Activated CD8-positive, alpha-beta memory T cell treated with anti-CD3 and anti-CD28 coated beads, Interleukin-2, amount 50 U/mL, for 24 hours (primary cell): Measurements from ENCODE around the gene FARP1.

ENCODE experiments used
- DNase-seq: peaks from one replicate; pipeline ENCODE4 v3.0.0-alpha.2; 2020; ENCODE audit errors: extremely low read depth

Gene FARP1

GRCh38 chr13:98308086-98308911, 165.4 kb downstream of the FARP1 start:
- no peak for DNase-seq

- DNase-seq: no peak
Measured at GRCh38 chr13:98309569-98310335, 166.9 kb downstream of the FARP1 start.

- DNase-seq: no peak
Measured at GRCh38 chr13:98310485-98311199, 167.7 kb downstream of the FARP1 start.

- DNase-seq: no peak
Measured at GRCh38 chr13:98311200-98311548, 168.3 kb downstream of the FARP1 start.

- no peak for DNase-seq
Measured at GRCh38 chr13:98312606-98313005, 169.7 kb downstream of the FARP1 start.

- DNase-seq: no peak
Measured at GRCh38 chr13:98313023-98313921, 170.4 kb downstream of the FARP1 start.

- DNase-seq: no peak
Measured at GRCh38 chr13:98313922-98314292, 171.0 kb downstream of the FARP1 start.

- DNase-seq: no peak
Measured at GRCh38 chr13:98315466-98315865, 172.6 kb downstream of the FARP1 start.

- no peak for DNase-seq
Measured at GRCh38 chr13:98315902-98316301, 173.0 kb downstream of the FARP1 start.

GRCh38 chr13:98317573-98318171, 174.8 kb downstream of the FARP1 start:
- DNase-seq: no peak

GRCh38 chr13:98318263-98318878, 175.5 kb downstream of the FARP1 start:
- no peak for DNase-seq

GRCh38 chr13:98320561-98321105, 177.7 kb downstream of the FARP1 start:
- no peak for DNase-seq

- DNase-seq: no peak
Measured at GRCh38 chr13:98321395-98321794, 178.5 kb downstream of the FARP1 start.

- no peak for DNase-seq
Measured at GRCh38 chr13:98322091-98322718, 179.3 kb downstream of the FARP1 start.

- no peak for DNase-seq
Measured at GRCh38 chr13:98324105-98324504, 181.2 kb downstream of the FARP1 start.

- DNase-seq: no peak
Measured at GRCh38 chr13:98325724-98326123, 182.8 kb downstream of the FARP1 start.

- DNase-seq: no peak
Measured at GRCh38 chr13:98326291-98326690, 183.4 kb downstream of the FARP1 start.

- no peak for DNase-seq
Measured at GRCh38 chr13:98327371-98328270, 184.7 kb downstream of the FARP1 start.

GRCh38 chr13:98328511-98328910, 185.6 kb downstream of the FARP1 start:
- DNase-seq: no peak
